ENCODE measurements around the gene DHX9. TPM values are rescaled to one million over a fixed set of nuclear protein-coding genes. Genes with fewer than 3 reads are reported as not detected.

DHX9 gene
- total and polyA plus RNA-seq, 12 donors: 50.9 to 147 (median 89.8) TPM

DNA sequence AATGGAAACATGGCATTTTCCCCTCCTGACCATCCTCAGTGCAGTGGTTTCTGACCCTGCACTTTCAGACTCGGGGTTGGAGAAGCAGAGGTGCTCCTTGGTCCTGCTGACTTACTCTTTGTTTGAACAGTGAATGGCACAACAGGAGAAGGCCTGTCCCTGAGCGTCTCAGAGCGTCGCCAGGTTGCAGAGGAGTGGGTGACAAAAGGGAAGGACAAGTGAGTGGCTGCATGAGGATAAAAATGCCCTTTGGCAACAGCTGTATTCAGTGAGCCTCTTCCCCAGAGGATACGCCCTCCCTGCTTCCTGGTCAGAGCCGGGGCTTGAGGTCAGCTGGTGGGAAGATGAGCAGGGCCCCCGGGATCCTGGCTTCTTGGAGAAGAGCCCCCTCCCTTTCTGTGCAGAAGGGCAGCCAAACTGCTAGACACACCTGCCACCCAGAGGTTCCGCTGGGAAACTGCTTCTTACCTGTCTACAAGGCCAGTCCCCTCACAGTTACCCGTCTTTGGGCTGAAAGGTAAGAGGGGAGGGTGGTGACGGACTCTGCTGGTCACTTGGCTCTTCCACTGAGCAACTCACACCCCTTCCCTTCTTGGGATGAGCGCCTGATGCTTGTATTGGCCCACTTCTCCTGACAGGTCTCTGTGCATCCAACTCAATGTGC, 33.0 kb upstream of the DHX9 start:
- WGBS, 4 donors: 80 to 88% (median 87%) methylated on average over 11 of the region's 11 CpGs
- H3K27me3 ChIP-seq: no peaks in the 10 kb centered on the region
- no peaks in the 10 kb centered on the region for H3K4me1 ChIP-seq (replicated peaks in 1 of 2)
- H3K9me3 ChIP-seq (replicated peaks in 1 of 3): no peaks in the 10 kb centered on the region
- no peaks in the 10 kb centered on the region for H3K36me3 ChIP-seq (replicated peaks in 1 of 2)
- no peak overlapping the region for H3K27ac ChIP-seq
- TF ChIP-seq, protein P1, sequence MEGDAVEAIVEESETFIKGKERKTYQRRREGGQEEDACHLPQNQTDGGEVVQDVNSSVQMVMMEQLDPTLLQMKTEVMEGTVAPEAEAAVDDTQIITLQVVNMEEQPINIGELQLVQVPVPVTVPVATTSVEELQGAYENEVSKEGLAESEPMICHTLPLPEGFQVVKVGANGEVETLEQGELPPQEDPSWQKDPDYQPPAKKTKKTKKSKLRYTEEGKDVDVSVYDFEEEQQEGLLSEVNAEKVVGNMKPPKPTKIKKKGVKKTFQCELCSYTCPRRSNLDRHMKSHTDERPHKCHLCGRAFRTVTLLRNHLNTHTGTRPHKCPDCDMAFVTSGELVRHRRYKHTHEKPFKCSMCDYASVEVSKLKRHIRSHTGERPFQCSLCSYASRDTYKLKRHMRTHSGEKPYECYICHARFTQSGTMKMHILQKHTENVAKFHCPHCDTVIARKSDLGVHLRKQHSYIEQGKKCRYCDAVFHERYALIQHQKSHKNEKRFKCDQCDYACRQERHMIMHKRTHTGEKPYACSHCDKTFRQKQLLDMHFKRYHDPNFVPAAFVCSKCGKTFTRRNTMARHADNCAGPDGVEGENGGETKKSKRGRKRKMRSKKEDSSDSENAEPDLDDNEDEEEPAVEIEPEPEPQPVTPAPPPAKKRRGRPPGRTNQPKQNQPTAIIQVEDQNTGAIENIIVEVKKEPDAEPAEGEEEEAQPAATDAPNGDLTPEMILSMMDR (IDR thresholded peaks at IDR 0.05): no peak
- no peak for TF ChIP-seq POLR2A (IDR thresholded peaks at IDR 0.05)
- no peak overlapping the region for H3K4me3 ChIP-seq
- no peak for DNase-seq
- intact Hi-C loops (cut with DNase I): no loop called here

DNA sequence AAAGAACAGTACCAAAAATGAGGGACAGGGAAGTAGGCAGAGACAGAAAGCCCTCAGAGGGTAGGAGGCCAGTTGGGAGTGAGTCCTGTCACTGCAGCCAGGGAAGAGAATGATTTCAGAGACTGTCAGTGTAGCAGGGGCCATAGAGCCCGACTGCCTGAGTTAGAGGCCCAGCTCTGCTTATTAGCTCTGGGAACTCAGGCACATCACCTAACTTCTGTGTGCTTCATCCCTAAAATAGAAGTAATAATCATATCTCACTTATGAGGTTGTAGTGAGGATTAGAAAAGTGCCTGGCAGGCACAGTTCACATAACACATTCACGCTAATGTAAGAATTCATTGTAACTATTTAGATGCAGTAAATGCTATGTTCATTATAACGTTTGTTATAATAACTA, 31.2 kb upstream of the DHX9 start:
- WGBS, 4 donors: 82 to 94% (median 91%) methylated on average over 3 of the region's 3 CpGs
- no peak for DNase-seq
- Histone ChIP-seq H3K4me1 (replicated peaks in 1 of 2) (no peaks in the 10 kb centered on the region), H3K27ac (no peak overlapping the region), H3K27me3 (no peaks in the 10 kb centered on the region), H3K36me3 (replicated peaks in 1 of 2) (no peaks in the 10 kb centered on the region), H3K4me3 (no peak overlapping the region), H3K9me3 (replicated peaks in 1 of 3) (no peaks in the 10 kb centered on the region)
- no peak for TF ChIP-seq POLR2A (IDR thresholded peaks at IDR 0.05)
- TF ChIP-seq, protein P1 (IDR thresholded peaks at IDR 0.05): no peak
- intact Hi-C loops (cut with DNase I): no loop called here

DNA sequence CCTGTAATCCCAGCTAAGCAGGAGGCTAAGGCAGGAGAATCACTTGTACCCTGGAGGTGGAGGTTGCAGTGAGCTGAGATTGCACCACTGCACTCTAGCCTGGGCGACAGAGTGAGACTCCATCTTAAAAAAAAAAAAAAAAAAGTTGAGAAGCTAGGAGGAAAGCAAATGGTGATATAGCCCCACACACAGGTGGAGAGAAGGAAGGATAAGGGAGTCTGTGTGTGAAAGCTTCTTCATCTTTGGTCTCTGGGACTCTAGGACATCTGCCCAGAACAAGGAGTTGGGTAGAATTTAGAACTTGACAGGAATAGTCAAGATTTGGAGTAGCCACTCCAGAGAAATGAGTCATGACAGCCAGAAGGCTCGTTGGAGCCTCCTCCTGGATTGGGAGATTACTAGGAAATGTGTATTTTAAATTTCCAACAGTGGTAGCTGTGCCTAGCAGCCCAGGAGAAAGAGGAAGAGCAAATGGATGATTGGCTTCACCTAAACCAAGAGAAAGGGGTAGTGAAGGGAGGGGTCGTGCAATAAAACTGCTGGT, 29.7 kb upstream of the DHX9 start:
- Histone ChIP-seq H3K9me3 (replicated peaks in 1 of 3) (no peaks in the 10 kb centered on the region), H3K4me1 (replicated peaks in 1 of 2) (no peaks in the 10 kb centered on the region), H3K27ac (no peak overlapping the region), H3K4me3 (no peak overlapping the region), H3K27me3 (no peaks in the 10 kb centered on the region), H3K36me3 (replicated peaks in 1 of 2) (peaks cover 0 to 6% of the 10 kb centered on the region in 2 donors)
- intact Hi-C loops (cut with DNase I): no loop called here
- 69 to 79% (median 73%) methylated on average over 3 of the region's 3 CpGs for WGBS, 4 donors
- TF ChIP-seq, protein P1 (IDR thresholded peaks at IDR 0.05): no peak
- no peak for TF ChIP-seq POLR2A (IDR thresholded peaks at IDR 0.05)
- DNase-seq: no peak

DNA sequence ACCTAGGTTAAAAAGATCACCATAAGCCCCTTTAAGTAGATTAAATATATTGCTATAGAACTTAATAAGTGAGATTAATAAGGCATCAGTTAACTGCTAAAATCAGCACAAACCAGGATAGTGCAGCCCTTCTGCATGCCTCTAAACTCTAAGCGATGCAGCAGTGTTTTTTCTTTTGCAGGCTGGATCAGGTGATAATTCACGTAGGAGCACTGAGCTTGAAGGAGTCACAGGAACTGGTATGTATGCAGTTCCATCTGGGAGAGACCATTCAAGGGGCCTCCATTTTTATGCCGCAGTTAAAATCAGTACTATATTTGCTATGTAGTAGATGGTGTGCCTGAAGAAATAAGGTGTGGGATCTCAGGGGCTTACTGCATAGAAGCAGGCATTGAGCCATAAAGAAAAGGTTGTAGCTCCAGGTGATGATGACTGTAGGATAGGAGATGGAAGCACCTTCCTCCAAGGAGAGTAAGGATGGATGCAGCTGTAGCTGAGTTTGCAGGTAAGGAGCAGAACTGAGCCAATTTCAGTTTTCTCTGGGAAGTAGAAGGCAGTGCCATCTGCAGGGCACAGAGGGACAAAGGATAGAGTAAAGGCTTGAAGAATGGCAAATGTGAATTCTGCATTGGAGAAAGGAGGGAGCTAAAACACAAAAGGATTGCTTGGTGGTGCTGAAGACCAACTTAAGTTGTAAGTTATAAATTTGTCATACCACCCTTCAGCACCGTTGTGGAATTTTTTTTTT, 27.0 kb upstream of the DHX9 start:
- Histone ChIP-seq H3K27ac (no peak overlapping the region), H3K4me1 (replicated peaks in 1 of 2) (no peaks in the 10 kb centered on the region), H3K27me3 (no peaks in the 10 kb centered on the region), H3K4me3 (no peak overlapping the region), H3K36me3 (replicated peaks in 1 of 2) (peaks cover 0 to 19% of the 10 kb centered on the region in 2 donors), H3K9me3 (replicated peaks in 1 of 3) (no peaks in the 10 kb centered on the region)
- DNase-seq: no peak
- WGBS, 4 donors: 80 to 91% (median 88%) methylated on average over 4 of the region's 4 CpGs
- TF ChIP-seq, protein P1 (IDR thresholded peaks at IDR 0.05): no peak
- no peak for TF ChIP-seq POLR2A (IDR thresholded peaks at IDR 0.05)
- intact Hi-C loops (cut with DNase I): no loop called here

All from adrenal gland (tissue), 12 donors.